HG02973 (cell line): ENCODE measurements around the gene ISCA1.

Experiments used
- ATAC-seq: cut with Tn5 transposase; IDR thresholded peaks from one replicate; pipeline ENCODE4 v1.9.1; 2021; ENCODE audit warnings: moderate library complexity; ENCODE audit not compliant: unreplicated experiment

ISCA1 gene

DNA sequence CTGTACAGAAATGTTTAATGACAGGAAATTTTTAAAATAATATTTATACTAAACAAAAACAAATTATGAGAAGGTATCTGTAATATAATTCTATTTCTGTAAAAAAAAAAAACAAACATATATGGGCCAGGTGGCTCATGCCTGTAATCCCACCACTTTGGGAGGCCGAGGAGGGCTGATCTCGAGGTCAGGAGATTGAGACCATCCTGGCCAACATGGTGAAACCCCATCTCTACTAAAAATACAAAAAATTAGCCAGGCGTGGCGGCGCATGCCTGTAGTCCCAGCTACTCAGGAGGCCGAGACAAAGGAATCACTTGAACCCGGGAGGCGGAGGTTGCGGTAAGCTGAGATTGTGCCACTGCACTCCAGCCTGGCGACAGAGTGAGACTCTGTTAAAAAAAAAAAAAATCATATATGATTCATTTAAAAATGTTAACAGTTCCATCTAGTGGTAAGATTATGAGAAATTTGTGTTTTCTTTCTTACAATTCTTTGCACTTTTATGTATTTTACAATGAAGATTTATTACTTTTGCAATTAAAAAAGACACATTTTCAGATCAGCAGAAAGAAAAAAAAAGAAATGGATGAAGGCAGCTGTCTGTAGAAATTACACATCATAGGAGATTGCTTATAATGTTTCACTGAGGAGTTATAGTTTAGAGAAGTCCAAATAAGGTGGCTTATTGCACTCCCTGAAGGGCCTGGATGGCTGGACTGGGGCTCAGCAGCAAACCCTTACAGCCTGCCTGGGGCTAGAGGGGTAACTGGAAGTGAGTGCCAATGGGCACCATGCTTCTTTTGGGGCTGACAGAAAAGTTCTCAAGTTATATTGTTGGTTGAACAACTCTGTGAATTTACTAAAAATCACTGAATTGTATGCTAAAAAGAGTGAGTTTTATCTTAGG, 43.2 kb downstream of the ISCA1 start:
- no peak for ATAC-seq

DNA sequence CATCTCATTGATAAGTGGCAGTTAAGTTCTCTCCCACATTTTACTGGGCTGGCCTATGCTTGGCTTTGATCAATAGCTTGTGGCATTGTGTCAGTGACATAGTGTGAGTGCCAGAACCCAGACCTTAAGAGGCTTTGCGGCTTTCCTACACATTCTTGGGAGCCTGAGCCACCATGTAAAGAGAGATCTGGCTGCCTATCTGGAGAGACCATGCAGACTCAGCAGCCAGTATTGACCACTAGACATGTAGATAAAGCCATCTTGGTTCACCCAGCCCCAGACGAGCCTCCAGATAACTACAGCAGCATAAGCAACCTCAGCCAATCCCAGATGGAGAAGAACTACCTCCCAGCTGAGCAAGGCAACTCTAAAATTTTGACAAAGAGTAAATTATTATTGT, 51.5 kb downstream of the ISCA1 start:
- no peak for ATAC-seq

GRCh38 chr9:86222667-86223066, 59.7 kb downstream of the ISCA1 start:
- no peak for ATAC-seq

DNA sequence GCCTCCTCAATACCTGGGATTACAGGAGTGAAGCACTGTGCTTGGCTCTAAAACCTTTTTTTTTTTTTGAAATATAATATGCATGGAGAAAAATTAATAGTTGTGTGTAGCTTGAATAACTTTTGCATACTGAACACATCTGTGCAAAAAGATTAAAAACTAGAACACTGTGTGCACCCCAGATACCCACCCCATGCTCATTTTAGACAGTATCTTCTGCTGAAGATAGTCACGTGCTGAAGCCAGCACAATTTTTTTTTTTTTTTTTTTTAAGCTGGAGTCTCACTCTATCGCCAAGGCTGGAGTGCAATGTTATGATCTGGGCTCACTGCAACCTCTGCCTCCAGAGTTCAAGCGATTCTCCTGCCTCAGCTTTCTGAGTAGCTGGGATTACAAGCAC, 62.7 kb downstream of the ISCA1 start:
- no peak for ATAC-seq

DNA sequence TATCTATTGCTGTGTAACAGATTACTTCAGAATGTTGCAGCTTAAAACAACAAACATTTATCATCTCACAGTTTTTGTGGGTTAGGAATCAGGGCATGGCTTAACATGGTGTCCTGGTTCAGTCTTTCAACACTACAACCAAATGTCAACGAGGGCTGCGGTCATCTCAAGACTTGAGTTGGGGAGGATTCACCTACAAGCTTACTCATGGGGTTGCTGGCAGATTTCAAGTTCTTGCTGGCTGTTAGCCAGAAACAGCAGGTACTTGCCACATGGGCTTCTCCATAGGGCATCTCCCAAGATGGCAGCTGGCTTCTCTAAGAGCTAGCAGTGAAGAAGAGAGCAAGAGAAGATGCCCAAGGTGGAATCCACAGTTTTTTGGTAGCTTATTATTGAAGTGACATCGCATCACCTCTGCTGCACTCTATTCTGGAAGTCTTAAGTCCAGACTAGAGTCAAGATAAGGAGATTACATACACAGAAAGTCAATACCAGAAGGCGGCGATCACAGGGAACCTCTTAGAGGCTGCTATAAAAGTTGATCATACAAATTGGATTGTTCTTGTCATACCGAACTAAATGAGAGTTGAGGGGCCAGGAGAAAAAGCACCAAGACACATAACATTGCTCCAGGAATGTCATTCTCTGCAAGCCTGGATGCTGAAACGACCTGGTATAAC, 65.1 kb downstream of the ISCA1 start:
- no peak for ATAC-seq
